SK-N-SH (cell line): ENCODE results near the gene ARID5A. TPM values are rescaled to one million over a fixed set of nuclear protein-coding genes. Genes with fewer than 3 reads are reported as not detected.

ENCODE experiments used
- CTCF ChIA-PET: fragments of 300-600, 350-600 bp; formaldehyde crosslinking; extraction: SDS; loops from one replicate; lab custom pipeline; 2021; lab: Yijun Ruan, JAX
- POLR2A ChIA-PET: fragments of 350-600 bp; sonication (Branson Sonifier 250); formaldehyde crosslinking; extraction: SDS; loops from one replicate; lab custom pipeline; 2020; ENCODE audit warnings: antibody characterized with exemption, inconsistent platforms; lab: Yijun Ruan, JAX
- DNase-seq: peaks from one replicate; pipeline ENCODE4 v3.0.0; 2012
- H2AFZ ChIP-seq: fragments of 200-600 bp; sonication (generic); 2 replicates; pipeline ENCODE4 v1.8.1; 2016; ENCODE audit warnings: antibody characterized with exemption, mild to moderate bottlenecking, low read depth
- H3F3A ChIP-seq: fragments of 200-600 bp; sonication (generic); replicated peaks from 2 replicates; pipeline ENCODE3; 2016; ENCODE audit warnings: antibody characterized with exemption, mild to moderate bottlenecking; ENCODE audit not compliant: insufficient read depth
- H3K27ac ChIP-seq, 2 experiments: fragments of 200-500 bp in 1 of 2; fragments of 200-600 bp in 1 of 2; sonication (Bioruptor generic) in 1 of 2; sonication (generic), shearing (Covaris generic) in 1 of 2; 2 replicates each; pipeline versions ENCODE4 v1.5.1 to v1.6.1; 2014 to 2016; ENCODE audit warnings: low read depth in 2 of 2, inconsistent platforms in 1 of 2, low read length in 1 of 2, mild to moderate bottlenecking in 1 of 2, mixed read lengths in 1 of 2
- H3K27me3 ChIP-seq: fragments of 200-600 bp; sonication (generic), shearing (Covaris generic); 2 replicates; pipeline ENCODE4 v1.6.1; 2016; ENCODE audit warnings: mixed run types; ENCODE audit not compliant: insufficient read depth
- H3K36me3 ChIP-seq, 2 experiments: fragments of 200-500 bp in 1 of 2; fragments of 200-600 bp in 1 of 2; sonication (Bioruptor generic) in 1 of 2; sonication (generic) in 1 of 2; replicated peaks in 1 of 2; 2 replicates each; pipeline versions ENCODE3 to v1.5.1; 2014 to 2016; ENCODE audit warnings: low read length in 1 of 2, mild to moderate bottlenecking in 1 of 2; ENCODE audit not compliant: insufficient read depth in 2 of 2, control insufficient read depth in 1 of 2
- H3K4me1 ChIP-seq, 2 experiments: fragments of 200-500 bp in 1 of 2; fragments of 200-600 bp in 1 of 2; sonication (Bioruptor generic) in 1 of 2; sonication (generic), shearing (Covaris generic) in 1 of 2; 2 replicates each; pipeline versions ENCODE4 v1.5.1 to v1.6.1; 2014 to 2016; ENCODE audit warnings: low read depth in 1 of 2, low read length in 1 of 2, mixed run types in 1 of 2; ENCODE audit not compliant: insufficient read depth in 2 of 2, control insufficient read depth in 1 of 2
- H3K4me2 ChIP-seq: fragments of 200-600 bp; sonication (generic), shearing (Covaris generic); 2 replicates; pipeline ENCODE4 v1.6.1; 2017; ENCODE audit warnings: mixed run types
- H3K4me3 ChIP-seq, 2 experiments: fragments of 200-500 bp in 1 of 2; fragments of 200-600 bp in 1 of 2; sonication (Bioruptor generic) in 1 of 2; sonication (generic), shearing (Covaris generic) in 1 of 2; 2 replicates each; pipeline versions ENCODE4 v1.5.1 to v1.8.1; 2014 to 2016; ENCODE audit warnings: low read depth in 2 of 2, inconsistent platforms in 1 of 2, low read length in 1 of 2, mild to moderate bottlenecking in 1 of 2, mixed read lengths in 1 of 2, moderate library complexity in 1 of 2
- H3K79me2 ChIP-seq: fragments of 200-600 bp; sonication (generic); 2 replicates; pipeline ENCODE4 v1.8.1; 2017; ENCODE audit warnings: mild to moderate bottlenecking; ENCODE audit not compliant: insufficient read depth
- H3K9ac ChIP-seq: fragments of 200-600 bp; sonication (generic); 2 replicates; pipeline ENCODE4 v1.6.1; 2017; ENCODE audit warnings: mixed run types
- H3K9me2 ChIP-seq: fragments of 200-600 bp; sonication (generic); 2 replicates; pipeline ENCODE4 v1.6.1; 2017; ENCODE audit warnings: mixed run types
- H3K9me3 ChIP-seq: fragments of 200-600 bp; sonication (generic); 2 replicates; pipeline ENCODE4 v1.6.1; 2017; ENCODE audit warnings: mixed run types, mild to moderate bottlenecking, moderate library complexity
- H4K20me1 ChIP-seq: fragments of 200-600 bp; sonication (generic); 2 replicates; pipeline ENCODE4 v1.6.1; 2017; ENCODE audit warnings: mild to moderate bottlenecking, mixed run types; ENCODE audit not compliant: insufficient read depth
- CHD2 ChIP-seq: fragments of 150-350 bp; IDR thresholded peaks from 2 replicates; pipeline ENCODE4 v1.6.1; 2018; ENCODE audit warnings: low read length; ENCODE audit not compliant: partially characterized antibody
- CTCF ChIP-seq: fragments of 200-600 bp; sonication (generic); IDR thresholded peaks from 2 replicates; pipeline ENCODE4 v1.6.1; 2017; ENCODE audit warnings: antibody characterized with exemption, mild to moderate bottlenecking, moderate library complexity
- ELF1 ChIP-seq: IDR thresholded peaks from 2 replicates; pipeline ENCODE4 v1.4.0; 2012
- EP300 ChIP-seq, 2 experiments: IDR thresholded peaks; 2 replicates each; pipeline versions ENCODE4 v1.4.0 to v1.6.1; 2012; ENCODE audit warnings: borderline replicate concordance in 1 of 2, low read depth in 1 of 2, low read length in 1 of 2
- EZH2phosphoT487 ChIP-seq: fragments of 200-600 bp; sonication (generic); IDR thresholded peaks from 2 replicates; pipeline ENCODE4 v1.6.1; 2017; ENCODE audit warnings: low read depth, mixed run types, mild to moderate bottlenecking, antibody characterized with exemption, moderate library complexity, borderline replicate concordance
- FOSL2 ChIP-seq: IDR thresholded peaks from 2 replicates; pipeline ENCODE4 v1.4.0; 2012; ENCODE audit warnings: low read depth, mild to moderate bottlenecking, moderate library complexity, borderline replicate concordance
- FOXJ3 ChIP-seq: sonication (generic); formaldehyde crosslinking; IDR thresholded peaks from 2 replicates; pipeline ENCODE4 v1.5.1; 2020; ENCODE audit warnings: mild to moderate bottlenecking, missing genetic modification reagents
- GABPA ChIP-seq: IDR thresholded peaks from 2 replicates; pipeline ENCODE4 v1.4.0; 2012; ENCODE audit warnings: low read depth, mild to moderate bottlenecking
- JUND ChIP-seq: IDR thresholded peaks from 2 replicates; pipeline ENCODE4 v1.4.0; 2012
- MXI1 ChIP-seq: IDR thresholded peaks from 2 replicates; pipeline ENCODE4 v1.6.1; 2012; ENCODE audit warnings: mild to moderate bottlenecking, low read depth, low read length, improper control_type of control experiment
- NRF1 ChIP-seq: IDR thresholded peaks from 2 replicates; pipeline ENCODE4 v1.6.1; 2012; ENCODE audit warnings: low read depth, mild to moderate bottlenecking, low read length
- RAD21 ChIP-seq: IDR thresholded peaks from 2 replicates; pipeline ENCODE4 v1.6.1; 2012; ENCODE audit warnings: mild to moderate bottlenecking, low read length
- REST ChIP-seq: IDR thresholded peaks from 2 replicates; pipeline ENCODE4 v1.6.1; 2012; ENCODE audit warnings: mild to moderate bottlenecking, low read depth, low read length, moderate library complexity
- RFX5 ChIP-seq: IDR thresholded peaks from 2 replicates; pipeline ENCODE4 v1.6.1; 2012; ENCODE audit warnings: mild to moderate bottlenecking, improper control_type of control experiment, low read length
- RXRA ChIP-seq: IDR thresholded peaks from 2 replicates; pipeline ENCODE4 v1.4.0; 2012; ENCODE audit warnings: low read depth, mild to moderate bottlenecking, borderline replicate concordance
- SMC3 ChIP-seq: IDR thresholded peaks from 2 replicates; pipeline ENCODE4 v1.6.1; 2012; ENCODE audit warnings: low read depth, low read length, improper control_type of control experiment
- TEAD4 ChIP-seq: IDR thresholded peaks from 2 replicates; pipeline ENCODE4 v1.4.0; 2012; ENCODE audit warnings: mild to moderate bottlenecking, borderline replicate concordance; ENCODE audit not compliant: insufficient read depth
- YY1 ChIP-seq: IDR thresholded peaks from 2 replicates; pipeline ENCODE4 v1.4.0; 2012; ENCODE audit warnings: low read depth, mild to moderate bottlenecking
- ZBTB33 ChIP-seq: IDR thresholded peaks from 2 replicates; pipeline ENCODE4 v1.4.0; 2012; ENCODE audit warnings: low read depth, borderline replicate concordance
- WGBS: methylation state at CpG from one replicate; pipeline ENCODE4 v1.1.6; 2017; ENCODE audit warnings: low lambda C conversion rate; 5-methylcytosine and 5-hydroxymethylcytosine counted together
- polyA plus RNA-seq, 3 experiments: library from polyadenylated mRNA; depleted of rRNA; stranded (reverse); fragments of >200 nt; gene quantifications; 2 replicates each; pipeline ENCODE4 v1.2.3, GENCODE V29; 2012

Gene ARID5A
- polyA plus RNA-seq, 1 of the 3 experiments (the other 2 are of a cell fraction), result 3.3 TPM

- Histone ChIP-seq H3K79me2 (no peaks in the 10 kb centered on the region), H3K36me3 (no peaks in the 10 kb centered on the region), H3K4me1 (peaks cover 0 to 5% of the 10 kb centered on the region in 2 experiments; a peak in 1 of 4 replicates), H3K4me2 (no peak overlapping the region), H3K4me3 (no peak overlapping the region), H3K27ac (no peak overlapping the region), H3K27me3 (no peaks in the 10 kb centered on the region), H4K20me1 (no peaks in the 10 kb centered on the region), H3K9ac (no peak overlapping the region), H3K9me3 (peaks cover 2% of the 10 kb centered on the region; the same call in 1 of the 2 replicates), H3K9me2 (no peaks in the 10 kb centered on the region), H3F3A (no peaks in the 10 kb centered on the region)
- ChIA-PET CTCF (interaction anchor here (0.7 to 7.4 kb wide), 2 partner anchors 13 to 31 kb away, joined by 3 to 59 read pairs; no protein-coding TSS in a partner anchor), POLR2A (no interaction called here)
- WGBS, result 76% methylated on average over 7 of the region's 9 CpGs
- no peak for DNase-seq
- TF ChIP-seq GABPA (no peak), JUND (no peak), TEAD4 (no peak), EP300 (IDR thresholded peaks at IDR 0.05; ENCODE audit: borderline replicate concordance in 1 of 2, low read depth in 1 of 2, low read length in 1 of 2) (no peak), NRF1 (no peak), CTCF (no peak), ELF1 (no peak), MXI1 (no peak), RFX5 (no peak), CHD2 (no peak), EZH2phosphoT487 (no peak), RXRA (no peak), RAD21 (no peak), REST (no peak), YY1 (no peak), FOXJ3 (CRISPR knock-in tag) (no peak), ZBTB33 (no peak), FOSL2 (no peak), SMC3 (no peak)
- TF ChIP-seq, all 33 proteins: peak for 0
- H2AFZ ChIP-seq, result no peak overlapping the region
Measured at GRCh38 chr2:96522304-96523203, 14.0 kb upstream of the ARID5A start.
